Measurements from ENCODE around the gene GRHL3. TPM values are rescaled to one million over a fixed set of nuclear protein-coding genes. Genes with fewer than 3 reads are reported as not detected.

The GRHL3 gene
- total and polyA plus RNA-seq, 12 donors = 0.03 TPM; not detected in 11

GRCh38 chr1:24300971-24301784, 18.0 kb upstream of the GRHL3 start:
- no peak for ATAC-seq
- no peaks in the 10 kb centered on the region for H3K4me1 ChIP-seq
- H3K4me3 ChIP-seq = no peak overlapping the region
- H3K36me3 ChIP-seq = no peaks in the 10 kb centered on the region
- no peak overlapping the region for H3K27ac ChIP-seq
- no peak for TF ChIP-seq CTCF (IDR thresholded peaks at IDR 0.05)
- WGBS, 2 donors = 74 to 76% methylated on average over 7 of the region's 7 CpGs
- H3K27me3 ChIP-seq = peaks cover 0 to 26% (median 4%) of the 10 kb centered on the region in 7 donors
- H3K9me3 ChIP-seq = no peaks in the 10 kb centered on the region
- DNase-seq = no peak
- intact Hi-C loops (cut with DNase I) = no loop called here

- TF ChIP-seq CTCF (IDR thresholded peaks at IDR 0.05) = no peak
- H3K4me3 ChIP-seq = no peak overlapping the region
- no peak overlapping the region for H3K27ac ChIP-seq
- intact Hi-C loops (cut with DNase I) = no loop called here
- peaks cover 0 to 27% (median 4%) of the 10 kb centered on the region in 7 donors for H3K27me3 ChIP-seq
- DNase-seq = no peak
- ATAC-seq = no peak
- H3K36me3 ChIP-seq = no peaks in the 10 kb centered on the region
- WGBS, 2 donors = 36 to 47% methylated on average over 4 of the region's 4 CpGs
- H3K4me1 ChIP-seq = no peaks in the 10 kb centered on the region
- H3K9me3 ChIP-seq = no peaks in the 10 kb centered on the region
Measured at GRCh38 chr1:24301785-24302175, 17.4 kb upstream of the GRHL3 start.

- WGBS, 2 donors = 73 to 79% methylated on average over 3 of the region's 3 CpGs
- Histone ChIP-seq H3K9me3 (no peaks in the 10 kb centered on the region), H3K27me3 (peaks cover 0 to 27% (median 4%) of the 10 kb centered on the region in 7 donors), H3K4me1 (no peaks in the 10 kb centered on the region), H3K4me3 (no peak overlapping the region), H3K27ac (no peak overlapping the region), H3K36me3 (no peaks in the 10 kb centered on the region)
- ATAC-seq = no peak
- no peak for DNase-seq
- intact Hi-C loops (cut with DNase I) = no loop called here
- no peak for TF ChIP-seq CTCF (IDR thresholded peaks at IDR 0.05)
Measured at GRCh38 chr1:24302209-24302611, 16.9 kb upstream of the GRHL3 start.

- peaks cover 0 to 16% (median 4%) of the 10 kb centered on the region in 7 donors for H3K27me3 ChIP-seq
- DNase-seq (no peak), ATAC-seq (no peak)
- no peak overlapping the region for H3K27ac ChIP-seq
- intact Hi-C loops (cut with DNase I) = no loop called here
- WGBS, 2 donors = 91 to 94% methylated on average over 4 of the region's 4 CpGs
- no peaks in the 10 kb centered on the region for H3K4me1 ChIP-seq
- H3K36me3 ChIP-seq = no peaks in the 10 kb centered on the region
- no peak overlapping the region for H3K4me3 ChIP-seq
- H3K9me3 ChIP-seq = no peaks in the 10 kb centered on the region
- no peak for TF ChIP-seq CTCF (IDR thresholded peaks at IDR 0.05)
Measured at GRCh38 chr1:24303600-24303999, 15.6 kb upstream of the GRHL3 start.

Measured in heart right ventricle (tissue), 16 donors.